Melanocyte of skin (primary cell): ENCODE data around the gene PIKFYVE. TPM values are rescaled to one million over a fixed set of nuclear protein-coding genes. Genes with fewer than 3 reads are reported as not detected.

Experiments used
- total RNA-seq, 2 donors: library from RNA; depleted of rRNA; stranded (reverse); fragments of >200 nt; gene quantifications; 2 replicates each; pipeline ENCODE4 v1.2.3, GENCODE V29; 2012

Gene PIKFYVE
- total RNA-seq, result 10 to 100 TPM; 52.9 to 54.7 TPM

GRCh38 chr2:208265801-208266552 is at the start of gene PIKFYVE:
TSS of gene PIKFYVE (plus strand) at chr2:208266255. CDS start at chr2:208271520, 5,265 bp downstream.

GRCh38 chr2:208254871-208255556 is 11.0 kb upstream of the PIKFYVE start, which contains the start of gene IDH1:
TSS of gene IDH1 (minus strand) at chr2:208255071. CDS start at chr2:208251551, 3,520 bp downstream.

GRCh38 chr2:208406474-208407451 is 140.7 kb downstream of the PIKFYVE start, which contains the start of gene PTH2R:
TSS of gene PTH2R (plus strand) at chr2:208406792. CDS start at chr2:208407044, 252 bp downstream.

Other genes with a start within 250 kb of the PIKFYVE start
- 10 to 100 TPM; 12.0 to 19.6 TPM for gene PLEKHM3, start 240.7 kb upstream of the PIKFYVE start, total RNA-seq
- gene CRYGD, start 141.7 kb upstream of the PIKFYVE start, total RNA-seq, result under 1 TPM in 1 of 2 donors, not detected in 1; 0.33 TPM
- gene CRYGC, start 136.4 kb upstream of the PIKFYVE start, total RNA-seq, result not detected
- not detected for gene CRYGB, start 120.1 kb upstream of the PIKFYVE start, total RNA-seq
- gene CRYGA, start 102.7 kb upstream of the PIKFYVE start, total RNA-seq, result not detected
- not detected for gene C2orf80, start 76.2 kb upstream of the PIKFYVE start, total RNA-seq
- gene IDH1, start 11.2 kb upstream of the PIKFYVE start, total RNA-seq, result 100 to 1,000 TPM; 142 to 222 TPM
- gene PTH2R, start 140.5 kb downstream of the PIKFYVE start, total RNA-seq, result under 1 TPM in 1 of 2 donors, not detected in 1; under 0.01 TPM